ENCODE measurements around the gene KPNA4.

KPNA4 gene

DNA sequence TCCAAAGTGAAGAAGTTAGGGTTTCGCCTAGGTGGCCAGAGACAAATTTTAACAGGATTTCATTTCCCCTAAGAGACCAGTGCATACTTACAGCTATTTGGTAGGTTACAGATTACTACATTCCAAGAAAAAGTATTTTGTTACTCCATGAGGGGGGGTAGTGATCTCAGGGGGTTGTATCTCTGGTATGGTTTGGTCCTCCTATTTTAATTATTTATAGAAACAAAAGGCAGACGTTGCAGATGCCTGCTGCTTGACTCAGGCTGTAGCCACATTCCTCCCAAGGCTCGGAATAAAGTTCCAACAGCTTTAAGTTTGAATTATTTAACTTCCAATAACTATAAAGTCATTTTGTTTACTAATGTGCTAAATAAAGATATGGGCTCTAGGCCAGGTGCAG is 114.5 kb downstream of the KPNA4 start:
- DNase-seq (ENCODE audit: low spot score): no peak

DNA sequence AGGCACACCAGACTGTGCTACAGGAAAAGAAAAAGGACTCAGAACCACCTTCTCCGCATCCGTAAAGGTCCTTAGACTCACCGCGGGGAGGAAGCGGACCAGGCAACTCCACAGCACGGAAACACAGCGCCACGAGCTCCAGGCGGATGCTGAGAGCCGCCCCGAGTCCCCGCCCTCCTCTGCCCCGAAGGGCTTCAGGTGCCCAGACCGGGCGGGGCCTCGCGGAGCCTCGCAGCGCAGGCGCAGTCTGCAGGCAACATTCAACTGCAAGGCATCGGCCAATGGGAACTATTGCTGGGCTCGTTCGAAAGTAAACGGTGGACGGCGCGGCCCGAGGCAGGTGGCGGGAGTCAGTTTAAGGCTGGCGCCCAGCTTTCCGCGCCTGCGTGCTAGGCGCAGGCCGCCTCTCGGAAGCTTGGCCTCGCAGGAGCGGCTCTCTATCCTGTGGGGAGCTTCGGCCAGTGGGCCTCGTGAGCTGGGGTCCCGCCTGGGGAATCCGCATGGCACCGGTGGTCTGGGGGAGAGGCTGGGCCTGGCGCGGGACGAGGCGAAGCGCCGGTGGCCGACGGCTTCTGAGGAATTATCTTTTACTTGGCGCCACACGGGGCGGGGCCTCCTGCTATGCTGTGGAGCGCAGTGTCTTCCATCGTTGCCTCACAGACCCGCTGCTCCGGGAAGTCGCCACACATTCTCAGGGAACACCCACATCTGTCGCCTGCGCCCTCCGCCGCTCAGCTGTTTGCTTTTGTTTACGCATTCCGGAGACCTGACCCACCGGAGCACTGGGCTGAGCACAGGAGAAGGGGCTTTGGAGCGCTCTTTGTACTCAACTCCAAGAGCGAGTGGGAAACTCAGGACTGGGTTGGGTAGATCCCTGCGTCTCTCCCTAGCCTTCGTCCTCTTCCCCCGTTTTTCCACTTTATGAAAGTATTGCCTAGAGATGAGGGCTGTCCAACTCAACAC is 115.5 kb downstream of the KPNA4 start, which contains the start of gene TRIM59:
TRIM59 (minus strand) TSS at position 151 of the 963 bp plus-strand sequence. CDS start 10,603 bp downstream, outside the sequence.
- DNase-seq (ENCODE audit: low spot score): peak; percentile 91

DNA sequence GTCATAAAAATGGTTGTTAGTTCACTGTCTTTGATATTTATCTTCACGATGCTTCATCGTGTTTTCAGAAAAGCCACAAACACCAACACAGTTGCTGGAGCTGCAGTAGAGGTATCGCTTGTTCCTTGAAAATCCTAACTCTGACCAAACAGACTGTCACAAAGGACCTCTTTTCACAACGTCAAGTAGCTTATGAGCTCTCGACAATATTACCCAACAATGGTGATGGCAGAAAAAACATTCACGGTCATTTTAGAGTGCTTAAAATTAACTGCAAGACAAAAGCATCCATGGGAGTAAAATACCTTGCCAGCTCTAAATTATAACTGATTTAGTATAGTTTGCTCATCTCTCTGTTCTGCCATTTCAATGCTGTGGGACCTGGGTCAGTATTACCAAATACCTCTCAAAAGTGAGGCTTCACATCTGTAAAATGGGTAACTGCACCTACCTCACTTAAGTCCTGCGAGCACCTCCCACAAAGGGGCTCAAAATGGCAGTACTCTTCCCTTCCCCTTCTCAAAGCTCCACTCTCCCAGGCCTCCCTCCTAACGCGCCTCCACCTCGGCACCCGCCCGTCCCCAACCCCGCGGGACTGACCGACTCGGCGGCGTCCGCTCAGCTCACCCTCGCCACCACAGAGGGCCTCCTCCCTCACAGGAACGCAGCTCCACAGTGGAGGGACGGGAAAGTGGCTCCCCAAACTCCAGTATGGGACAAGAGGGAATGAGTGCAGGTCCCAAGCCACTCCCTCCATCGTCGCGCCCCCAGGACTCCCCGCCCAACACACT is 116.3 kb downstream of the KPNA4 start:
- no peak for DNase-seq (ENCODE audit: low spot score)

DNA sequence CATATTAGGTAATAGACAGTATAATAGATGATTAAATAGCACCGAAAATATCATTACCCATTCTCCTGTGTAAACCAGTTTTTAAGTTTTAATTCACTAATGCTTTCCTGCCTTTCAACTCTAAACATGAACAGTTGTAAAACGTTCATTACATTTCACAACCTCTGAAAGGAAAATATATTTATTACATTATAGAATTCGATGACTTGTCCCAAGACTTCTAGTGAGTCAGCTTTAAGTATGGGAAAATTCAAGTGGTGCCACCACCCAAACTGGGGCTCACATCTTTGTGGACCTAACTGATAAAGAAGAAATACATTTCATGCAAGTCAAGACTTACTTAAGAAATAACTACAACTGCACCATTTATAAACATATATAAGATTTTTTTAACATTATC is 117.8 kb downstream of the KPNA4 start:
- no peak for DNase-seq (ENCODE audit: low spot score)

DNA sequence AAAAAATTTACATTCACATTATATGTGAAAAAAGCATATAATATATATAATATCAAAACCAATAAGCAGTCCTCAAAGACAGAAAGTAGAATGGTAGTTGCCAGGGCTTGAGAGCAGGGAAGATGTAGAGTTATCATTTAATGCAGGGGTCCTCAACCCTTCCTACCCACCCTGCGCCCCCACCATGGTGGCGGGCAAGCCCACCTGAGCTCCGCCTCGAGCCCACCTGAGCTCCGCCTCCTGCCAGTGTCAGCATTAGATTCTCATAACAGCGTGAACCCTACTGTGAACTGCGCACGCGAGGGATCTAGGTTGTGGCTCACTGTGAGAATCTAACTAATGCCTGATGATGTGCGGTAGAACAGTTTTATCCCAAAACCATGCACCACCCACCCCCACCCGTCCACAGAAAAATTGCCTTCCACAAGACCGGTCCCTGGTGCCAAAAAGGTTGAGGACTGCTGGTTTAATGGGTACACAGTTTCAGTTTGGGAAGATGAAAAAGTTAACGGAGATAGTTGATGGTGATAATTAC is 118.8 kb downstream of the KPNA4 start:
- DNase-seq (ENCODE audit: low spot score): no peak

DNA sequence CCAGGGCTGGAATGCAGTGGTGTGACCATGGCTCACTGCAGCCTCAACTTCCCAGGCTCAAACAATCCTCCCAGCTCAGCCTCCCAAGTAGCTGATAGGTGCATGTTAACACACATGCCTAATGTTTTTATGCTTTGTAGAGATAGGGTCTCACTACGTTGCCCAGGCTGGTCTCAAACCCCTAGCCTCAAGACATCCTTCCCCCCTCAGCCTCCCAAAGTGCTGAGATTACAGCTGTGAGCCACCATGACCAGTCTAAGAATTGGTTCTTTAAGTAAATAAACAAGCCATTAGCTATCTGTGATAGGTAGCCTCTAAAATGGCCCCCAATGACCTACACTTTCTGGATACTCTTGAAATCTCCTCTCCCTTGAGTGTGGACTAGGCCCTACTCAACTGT is 119.5 kb downstream of the KPNA4 start:
- DNase-seq (ENCODE audit: low spot score): no peak
